Measurements from ENCODE around the gene SIK1. TPM values are rescaled to one million over a fixed set of nuclear protein-coding genes. Genes with fewer than 3 reads are reported as not detected.

SIK1 gene
- total RNA-seq, 1 donor from 2014 or later: 0.47 TPM

DNA sequence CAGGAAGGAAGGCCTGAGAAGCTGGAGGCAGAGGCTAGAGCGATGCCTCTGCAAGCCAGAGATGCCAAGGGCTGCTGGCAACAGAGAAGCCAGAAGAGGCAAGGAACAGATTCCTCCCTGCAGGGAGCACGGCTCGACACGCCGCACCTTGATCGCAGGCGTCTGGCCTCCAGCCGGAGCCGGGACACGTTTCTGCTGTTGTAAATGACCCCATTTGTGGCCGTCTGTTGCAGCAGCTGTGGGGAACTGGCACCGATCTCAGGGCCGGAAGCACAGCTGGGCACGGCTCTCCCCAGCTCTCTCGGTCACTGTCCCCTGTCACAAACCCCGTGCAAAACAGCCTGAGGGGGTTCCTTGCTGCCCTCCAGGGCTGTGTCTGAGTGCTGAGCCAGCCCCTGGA lies 59.6 kb downstream of the SIK1 start:
- DNase-seq: no peak

DNA sequence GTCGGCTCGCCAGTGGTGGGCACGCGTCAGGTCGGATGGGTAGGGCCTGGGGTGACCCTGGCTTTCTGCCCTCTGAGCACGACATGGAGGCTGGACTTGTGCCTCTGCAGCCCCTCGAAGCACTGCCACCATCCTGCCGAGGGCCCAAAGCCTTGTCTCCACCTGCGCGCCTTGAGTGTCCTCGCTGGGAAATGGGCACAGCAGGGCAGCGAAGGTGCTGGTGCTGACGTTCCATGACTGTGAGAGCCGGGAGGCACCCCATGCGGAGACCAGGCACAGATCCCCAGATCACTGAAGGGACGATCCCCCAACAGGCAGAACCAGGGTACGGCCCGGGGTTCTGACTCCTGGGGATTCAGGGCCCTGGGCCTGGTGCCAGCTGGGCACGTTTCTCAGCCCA lies 60.3 kb downstream of the SIK1 start:
- no peak for DNase-seq

DNA sequence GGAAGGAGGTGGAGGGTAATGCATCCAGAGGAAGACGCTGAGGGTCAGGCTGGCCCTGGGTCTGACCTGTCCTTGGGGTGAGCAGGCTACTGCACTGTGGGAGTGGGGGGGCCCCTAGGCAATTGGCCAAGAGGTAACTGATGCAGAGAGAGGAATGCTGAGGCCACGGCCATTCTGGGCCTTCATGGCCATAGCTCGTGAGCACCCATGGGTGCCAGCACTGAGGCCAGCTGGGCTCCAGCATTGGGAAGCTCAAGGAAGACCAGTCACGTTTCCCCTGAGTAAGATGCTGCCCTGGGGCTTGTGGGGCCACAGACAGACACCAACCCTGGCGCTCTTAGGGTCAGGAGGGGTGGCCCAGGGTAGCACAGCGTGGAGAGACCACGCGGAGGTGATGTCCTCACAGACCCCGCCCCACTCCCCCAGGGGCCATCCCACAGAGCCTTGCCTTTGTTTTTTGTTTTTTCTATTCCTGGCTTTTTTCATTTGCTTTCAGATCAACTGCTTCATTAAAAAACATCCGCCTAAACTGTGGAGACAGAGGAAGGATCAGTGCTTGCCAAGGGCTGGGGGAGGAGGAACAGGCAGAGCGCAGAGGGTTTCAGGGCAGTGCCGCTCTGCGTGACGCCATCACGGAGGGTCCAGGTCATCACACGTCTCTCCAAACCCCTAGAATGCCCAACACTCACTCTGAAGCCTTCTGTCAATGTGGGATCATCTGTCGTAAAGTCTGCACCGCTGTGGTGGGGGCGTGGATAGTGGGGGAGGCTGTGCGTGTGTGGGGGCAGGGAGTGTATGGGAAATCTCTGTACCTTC lies 61.1 kb downstream of the SIK1 start:
- DNase-seq: no peak

DNA sequence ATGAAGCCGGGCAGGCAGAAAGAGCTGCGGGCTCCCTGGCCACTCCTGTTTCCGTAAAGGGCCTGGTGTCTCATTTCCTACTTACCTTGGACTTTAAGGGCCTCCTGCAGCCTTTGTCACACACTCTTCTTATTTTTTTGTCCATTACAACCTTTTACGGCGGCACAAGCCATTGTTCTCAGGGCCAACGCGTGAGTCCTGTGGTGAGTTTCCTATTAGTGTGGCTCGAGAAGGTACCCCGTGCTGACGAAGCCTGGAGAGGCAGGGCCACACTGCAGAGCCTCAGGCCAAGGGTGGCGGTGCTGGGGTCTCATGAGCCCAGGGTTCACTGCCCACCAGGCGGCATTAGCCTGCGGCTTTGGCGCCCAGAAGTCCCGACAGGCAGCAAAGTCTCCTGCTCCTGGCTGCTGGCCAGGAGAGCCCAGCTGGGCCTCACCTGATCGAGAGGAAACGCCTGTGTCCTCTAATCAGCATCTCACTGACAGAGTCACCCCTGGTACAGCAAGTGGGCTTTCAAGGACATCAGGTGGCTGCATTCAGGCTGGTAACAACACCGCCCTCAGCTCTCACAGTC lies 62.0 kb downstream of the SIK1 start:
- no peak for DNase-seq

Other genes with a start within 250 kb of the SIK1 start
- 3.9 TPM for gene HSF2BP, start 232.4 kb upstream of the SIK1 start, total RNA-seq
- 24.0 TPM for gene RRP1B, start 232.4 kb upstream of the SIK1 start, total RNA-seq